ENCODE measurements around the gene ITIH5. TPM values are rescaled to one million over a fixed set of nuclear protein-coding genes. Genes with fewer than 3 reads are reported as not detected.
"Not testable (repeated sequence)": the region's sequence is repeated elsewhere in the genome, so short reads cannot be mapped to it uniquely, and the experiment has no call there.

Gene ITIH5
- total RNA-seq (not detected), polyA plus RNA-seq (not detected)

DNA sequence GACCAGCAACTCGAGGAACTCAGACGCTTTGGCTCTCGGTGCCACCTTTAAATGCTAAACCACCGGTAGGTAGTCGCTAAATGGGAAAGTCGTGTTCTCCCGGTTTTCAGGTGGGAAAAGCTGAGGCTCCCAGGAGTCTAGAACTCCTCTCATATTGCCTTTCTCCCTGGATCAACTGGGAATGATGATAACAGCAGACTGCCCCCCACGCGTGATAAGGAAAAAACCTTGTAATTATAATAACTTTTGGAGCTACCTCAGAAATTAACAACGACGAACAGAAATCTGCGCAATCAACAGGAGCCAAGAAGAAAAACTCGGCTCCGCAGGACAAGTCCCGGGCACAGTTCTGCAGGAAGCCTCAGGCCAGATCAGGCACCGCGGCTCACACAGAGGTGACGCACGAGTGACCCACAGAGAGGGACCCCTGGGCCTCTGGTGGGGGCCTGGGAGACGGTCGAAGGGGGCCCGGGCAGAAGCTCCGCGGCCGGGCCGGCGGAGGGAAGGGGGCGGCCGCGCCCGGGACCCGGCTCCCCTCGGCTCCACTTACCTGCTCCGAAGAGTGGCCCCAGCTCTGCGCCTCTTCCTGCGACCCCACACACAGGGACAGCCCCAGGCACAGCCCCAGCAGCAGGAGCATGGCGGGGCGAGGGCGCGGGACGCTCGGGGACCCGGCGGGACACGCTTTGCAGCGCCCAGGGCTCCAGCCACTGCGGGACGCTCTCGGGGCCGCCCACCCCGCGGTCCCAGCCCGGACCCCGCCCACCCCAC is at the start of gene ITIH5:
TSS of gene ITIH5 (minus strand) at position 714 of the 771 bp plus-strand sequence. CDS start at position 640, 74 bp downstream.
- peaks cover 40 to 49% of the 10 kb centered on the region in 2 donors for H3K27me3 Mint-ChIP-seq
- H3K27ac Mint-ChIP-seq, result peak within 1 kb of the TSS in 2 of 7 donors; percentile 7 to 43
- peak within 1 kb of the TSS; percentile 75 to 95 (median 82) for H3K4me3 Mint-ChIP-seq

DNA sequence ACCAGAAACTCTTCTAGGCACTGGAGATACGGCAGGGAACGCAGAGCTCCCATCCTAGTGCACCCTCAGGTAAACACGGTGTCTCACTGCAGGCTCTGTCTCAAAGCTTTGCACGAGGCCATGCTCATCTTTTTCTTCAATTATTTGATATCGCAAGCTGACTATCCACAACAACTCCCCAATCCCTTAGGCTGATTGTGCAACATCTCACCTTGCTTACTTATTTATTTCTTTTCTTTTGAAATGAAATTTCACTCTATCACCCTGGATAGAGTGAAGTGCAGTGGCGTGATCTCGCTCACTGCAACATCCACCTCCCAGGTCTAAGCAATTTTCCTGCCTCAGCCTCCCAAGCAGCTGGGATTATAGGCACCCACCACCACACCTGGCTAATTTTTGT is 48.7 kb upstream of the ITIH5 start:
- POLR2A ChIA-PET (ENCODE audit: partially characterized antibody), result no interaction called here
- intact Hi-C loops (cut with micrococcal nuclease), result no loop called here
- Mint-ChIP-seq H3K9me3 (peaks cover 0 to 4% (median 0%) of the 10 kb centered on the region in 8 donors), H3K27me3 (peaks cover 12 to 22% of the 10 kb centered on the region in 2 donors), H3K27ac (no peak overlapping the region), H3K36me3 (no peaks in the 10 kb centered on the region), H3K4me1 (no peaks in the 10 kb centered on the region), H3K4me3 (no peak overlapping the region)
- Histone ChIP-seq H3K36me3 (ENCODE audit: insufficient read depth, low read length) (no peaks in the 10 kb centered on the region), H3K4me1 (ENCODE audit: insufficient read depth, low read length) (no peaks in the 10 kb centered on the region), H3K9me3 (ENCODE audit: control insufficient read depth in 1 of 2, low read length in 2 of 2) (no peaks in the 10 kb centered on the region), H3K27me3 (ENCODE audit: insufficient read depth, low read length) (no peaks in the 10 kb centered on the region), H3K4me3 (ENCODE audit: low read length in 2 of 2) (no peak overlapping the region), H3K27ac (ENCODE audit: low read depth, low read length) (no peak overlapping the region)
- CTCF ChIA-PET (ENCODE audit: partially characterized antibody), result no interaction called here
- no peak for DNase-seq

More for the DNA sequence above, at the start of gene ITIH5:
- H3K27ac ChIP-seq (ENCODE audit: low read depth, low read length), result no peak within 1 kb of the TSS
- CTCF ChIA-PET (ENCODE audit: partially characterized antibody), result interaction anchor here (1.0 to 1.8 kb wide), 2 partner anchors 9 to 21 kb away, joined by 3 to 4 read pairs; no protein-coding TSS in a partner anchor
- H3K36me3 ChIP-seq (ENCODE audit: insufficient read depth, low read length), result no peaks in the 10 kb centered on the region
- H3K27me3 ChIP-seq (ENCODE audit: insufficient read depth, low read length), result peaks cover 12% of the 10 kb centered on the region
- peaks cover 0 to 2% (median 0%) of the 10 kb centered on the region in 8 donors for H3K9me3 Mint-ChIP-seq
- peak within 1 kb of the TSS in 1 of 2 donors; percentile 41 for H3K4me3 ChIP-seq (ENCODE audit: low read length in 2 of 2)
- no peaks in the 10 kb centered on the region for H3K36me3 Mint-ChIP-seq
- no peaks in the 10 kb centered on the region for H3K9me3 ChIP-seq (ENCODE audit: control insufficient read depth in 1 of 2, low read length in 2 of 2)
- POLR2A ChIA-PET (ENCODE audit: partially characterized antibody), result interaction anchor here (0.6 kb wide), 1 partner anchor 398 kb away, joined by 3 read pairs; no protein-coding TSS in a partner anchor
- peaks cover 7 to 24% (median 14%) of the 10 kb centered on the region in 4 donors for H3K4me1 Mint-ChIP-seq
- H3K4me1 ChIP-seq (ENCODE audit: insufficient read depth, low read length), result peaks cover 8% of the 10 kb centered on the region
- DNase-seq, result no peak
- intact Hi-C loops (cut with micrococcal nuclease), result no loop called here

- H3K36me3 Mint-ChIP-seq; H3K4me3 Mint-ChIP-seq; CTCF ChIA-PET (ENCODE audit: partially characterized antibody); H3K36me3 ChIP-seq (ENCODE audit: insufficient read depth, low read length); intact Hi-C loops (cut with micrococcal nuclease); H3K4me1 Mint-ChIP-seq; POLR2A ChIA-PET (ENCODE audit: partially characterized antibody); DNase-seq; H3K9me3 ChIP-seq (ENCODE audit: control insufficient read depth in 1 of 2, low read length in 2 of 2); H3K4me1 ChIP-seq (ENCODE audit: insufficient read depth, low read length); H3K27ac ChIP-seq (ENCODE audit: low read depth, low read length); H3K4me3 ChIP-seq (ENCODE audit: low read length in 2 of 2); H3K27me3 ChIP-seq (ENCODE audit: insufficient read depth, low read length); H3K9me3 Mint-ChIP-seq; H3K27ac Mint-ChIP-seq: not testable (repeated sequence)
- peaks cover 11 to 23% of the 10 kb centered on the region in 2 donors for H3K27me3 Mint-ChIP-seq
Observed at GRCh38 chr10:7711075-7711474, 44.3 kb upstream of the ITIH5 start.

- CTCF ChIA-PET (ENCODE audit: partially characterized antibody), result no interaction called here
- H3K27me3 ChIP-seq (ENCODE audit: insufficient read depth, low read length), result peaks cover 5% of the 10 kb centered on the region
Observed at GRCh38 chr10:7710446-7710845, 43.7 kb upstream of the ITIH5 start.

DNA sequence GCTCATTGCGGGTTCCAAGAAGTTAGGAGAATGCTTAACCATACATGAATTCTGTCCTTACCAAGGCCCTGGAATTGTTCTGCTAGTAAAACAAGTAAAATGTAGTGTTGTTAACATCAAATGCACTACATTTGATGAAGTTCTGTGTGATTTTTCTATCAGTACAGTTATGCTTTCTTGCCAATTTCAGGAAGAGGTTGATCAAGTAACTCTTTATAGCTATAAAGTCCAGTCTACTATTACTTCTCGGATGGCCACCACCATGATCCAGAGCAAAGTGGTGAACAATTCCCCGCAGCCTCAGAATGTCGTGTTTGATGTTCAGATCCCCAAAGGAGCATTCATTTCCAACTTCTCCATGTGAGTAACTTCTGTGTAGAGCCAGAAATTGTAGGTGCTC is 42.1 kb upstream of the ITIH5 start:
- Mint-ChIP-seq H3K36me3 (no peaks in the 10 kb centered on the region), H3K4me1 (no peaks in the 10 kb centered on the region), H3K4me3 (no peak overlapping the region), H3K27me3 (peaks cover 14 to 30% of the 10 kb centered on the region in 2 donors), H3K9me3 (peaks cover 0 to 4% (median 0%) of the 10 kb centered on the region in 8 donors), H3K27ac (no peak overlapping the region)
- Histone ChIP-seq H3K27me3 (ENCODE audit: insufficient read depth, low read length) (peaks cover 5% of the 10 kb centered on the region), H3K4me3 (ENCODE audit: low read length in 2 of 2) (no peak overlapping the region), H3K36me3 (ENCODE audit: insufficient read depth, low read length) (no peaks in the 10 kb centered on the region), H3K4me1 (ENCODE audit: insufficient read depth, low read length) (no peaks in the 10 kb centered on the region), H3K9me3 (ENCODE audit: control insufficient read depth in 1 of 2, low read length in 2 of 2) (no peaks in the 10 kb centered on the region), H3K27ac (ENCODE audit: low read depth, low read length) (no peak overlapping the region)
- POLR2A ChIA-PET (ENCODE audit: partially characterized antibody), result no interaction called here
- DNase-seq, result no peak
- CTCF ChIA-PET (ENCODE audit: partially characterized antibody), result no interaction called here
- intact Hi-C loops (cut with micrococcal nuclease), result no loop called here

More at GRCh38 chr10:7710446-7710845, 43.7 kb upstream of the ITIH5 start:
- peaks cover 0 to 4% (median 0%) of the 10 kb centered on the region in 8 donors for H3K9me3 Mint-ChIP-seq
- Histone ChIP-seq H3K36me3 (ENCODE audit: insufficient read depth, low read length) (no peaks in the 10 kb centered on the region), H3K9me3 (ENCODE audit: control insufficient read depth in 1 of 2, low read length in 2 of 2) (no peaks in the 10 kb centered on the region), H3K4me3 (ENCODE audit: low read length in 2 of 2) (no peak overlapping the region), H3K27ac (ENCODE audit: low read depth, low read length) (no peak overlapping the region), H3K4me1 (ENCODE audit: insufficient read depth, low read length) (no peaks in the 10 kb centered on the region)
- POLR2A ChIA-PET (ENCODE audit: partially characterized antibody), result no interaction called here
- intact Hi-C loops (cut with micrococcal nuclease), result no loop called here
- H3K27ac Mint-ChIP-seq, result no peak overlapping the region
- H3K27me3 Mint-ChIP-seq, result peaks cover 11 to 24% of the 10 kb centered on the region in 2 donors
- no peak for DNase-seq
- H3K36me3 Mint-ChIP-seq, result no peaks in the 10 kb centered on the region
- H3K4me3 Mint-ChIP-seq, result no peak overlapping the region
- no peaks in the 10 kb centered on the region for H3K4me1 Mint-ChIP-seq

DNA sequence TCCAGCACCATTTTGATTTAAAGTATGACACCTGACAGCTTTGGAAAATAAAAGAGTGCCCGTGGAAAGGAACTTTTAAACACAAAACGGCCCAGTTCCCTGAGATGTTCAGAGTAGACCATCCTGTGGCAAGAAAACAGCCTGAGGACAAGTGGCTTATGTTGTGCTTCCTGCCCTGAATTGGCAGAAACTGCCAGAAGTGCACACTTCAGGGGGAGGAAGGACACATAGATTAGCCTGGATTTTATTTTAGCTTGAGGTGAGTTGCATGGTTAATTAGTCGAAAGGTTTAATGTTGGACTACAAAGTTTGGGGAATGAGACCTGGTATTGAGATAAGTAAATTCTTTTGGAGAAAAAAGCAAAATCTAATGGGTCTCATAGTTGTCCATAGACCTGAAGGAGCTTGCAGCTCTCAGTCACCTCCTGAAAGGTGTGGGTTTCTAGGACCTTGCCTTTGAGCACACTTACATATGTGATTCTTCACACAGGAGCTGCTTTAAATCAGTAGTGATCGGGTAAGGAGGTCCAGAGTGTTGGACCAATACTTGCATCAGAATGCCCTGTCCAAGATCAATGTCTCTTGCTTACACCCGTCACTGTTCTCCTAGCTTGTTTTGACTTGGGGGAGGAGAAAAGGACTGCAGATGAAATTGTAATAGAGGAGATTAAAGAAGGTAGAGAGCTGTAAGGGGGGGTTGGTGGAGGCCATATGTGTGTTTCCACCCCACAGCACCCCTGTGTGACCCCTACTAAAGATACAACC is 41.3 kb upstream of the ITIH5 start:
- CTCF ChIA-PET (ENCODE audit: partially characterized antibody), result no interaction called here
- no peaks in the 10 kb centered on the region for H3K4me1 ChIP-seq (ENCODE audit: insufficient read depth, low read length)
- Mint-ChIP-seq H3K27ac (no peak overlapping the region), H3K4me1 (no peaks in the 10 kb centered on the region), H3K27me3 (peaks cover 12 to 33% of the 10 kb centered on the region in 2 donors), H3K36me3 (no peaks in the 10 kb centered on the region), H3K9me3 (peaks cover 0 to 4% (median 0%) of the 10 kb centered on the region in 8 donors), H3K4me3 (no peak overlapping the region)
- H3K9me3 ChIP-seq (ENCODE audit: control insufficient read depth in 1 of 2, low read length in 2 of 2), result no peaks in the 10 kb centered on the region
- peaks cover 5% of the 10 kb centered on the region for H3K27me3 ChIP-seq (ENCODE audit: insufficient read depth, low read length)
- intact Hi-C loops (cut with micrococcal nuclease), result no loop called here
- no peak overlapping the region for H3K27ac ChIP-seq (ENCODE audit: low read depth, low read length)
- POLR2A ChIA-PET (ENCODE audit: partially characterized antibody), result no interaction called here
- no peaks in the 10 kb centered on the region for H3K36me3 ChIP-seq (ENCODE audit: insufficient read depth, low read length)
- no peak for DNase-seq
- H3K4me3 ChIP-seq (ENCODE audit: low read length in 2 of 2), result no peak overlapping the region

DNA sequence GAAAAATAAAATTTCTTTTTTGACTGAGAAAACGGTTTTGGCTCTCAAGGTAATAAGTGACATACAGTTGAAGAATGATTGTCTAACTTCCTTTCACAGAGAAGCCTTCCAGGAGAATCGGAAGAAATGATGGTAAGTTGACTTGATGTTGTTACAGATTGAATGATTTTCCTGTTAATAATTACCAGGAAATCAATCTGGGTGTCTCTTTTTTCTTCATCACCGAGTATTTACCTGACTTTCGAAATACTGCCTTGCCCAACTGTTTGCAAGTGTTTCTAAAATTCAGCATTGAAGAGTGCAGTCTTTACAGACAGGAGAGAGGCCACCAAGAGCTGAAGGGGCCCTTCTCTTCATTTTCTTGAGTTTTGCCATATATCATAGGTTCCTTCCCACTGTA is 40.3 kb upstream of the ITIH5 start:
- CTCF ChIA-PET (ENCODE audit: partially characterized antibody), result no interaction called here
- intact Hi-C loops (cut with micrococcal nuclease), result no loop called here
- no peak for DNase-seq

More for the DNA sequence above, 40.3 kb upstream of the ITIH5 start:
- Mint-ChIP-seq H3K4me3 (no peak overlapping the region), H3K36me3 (no peaks in the 10 kb centered on the region), H3K4me1 (no peaks in the 10 kb centered on the region), H3K27me3 (peaks cover 17 to 39% of the 10 kb centered on the region in 2 donors), H3K27ac (no peak overlapping the region), H3K9me3 (peaks cover 0 to 4% (median 0%) of the 10 kb centered on the region in 8 donors)
- H3K27me3 ChIP-seq (ENCODE audit: insufficient read depth, low read length), result peaks cover 5% of the 10 kb centered on the region
- no peak overlapping the region for H3K27ac ChIP-seq (ENCODE audit: low read depth, low read length)
- no peaks in the 10 kb centered on the region for H3K36me3 ChIP-seq (ENCODE audit: insufficient read depth, low read length)
- H3K9me3 ChIP-seq (ENCODE audit: control insufficient read depth in 1 of 2, low read length in 2 of 2), result no peaks in the 10 kb centered on the region
- H3K4me1 ChIP-seq (ENCODE audit: insufficient read depth, low read length), result no peaks in the 10 kb centered on the region
- H3K4me3 ChIP-seq (ENCODE audit: low read length in 2 of 2), result no peak overlapping the region
- POLR2A ChIA-PET (ENCODE audit: partially characterized antibody), result no interaction called here

Measured in CD4-positive, alpha-beta memory T cell (primary cell).